ENCODE data around the gene ALDH1B1.

ALDH1B1 gene

DNA sequence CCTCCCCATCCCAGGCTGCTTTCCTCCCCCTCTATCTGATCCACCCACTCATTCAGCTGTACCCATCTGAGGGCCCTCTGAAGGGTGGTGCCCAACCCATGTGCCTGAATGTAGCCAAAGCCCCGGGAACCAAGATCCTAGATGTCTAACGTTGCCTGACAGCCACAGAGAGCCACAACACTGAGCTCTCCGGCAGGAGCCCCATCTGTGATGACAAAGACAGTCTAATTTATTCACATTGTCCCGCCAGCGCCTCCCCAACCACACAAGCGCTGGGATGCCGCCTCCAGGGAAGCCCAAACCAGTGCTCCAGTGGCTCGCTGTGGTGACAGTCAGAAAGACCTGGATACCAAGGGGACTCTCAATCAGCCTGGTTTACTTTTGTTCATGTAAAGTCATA, 23.4 kb downstream of the ALDH1B1 start:
- TF ChIP-seq, protein P1, sequence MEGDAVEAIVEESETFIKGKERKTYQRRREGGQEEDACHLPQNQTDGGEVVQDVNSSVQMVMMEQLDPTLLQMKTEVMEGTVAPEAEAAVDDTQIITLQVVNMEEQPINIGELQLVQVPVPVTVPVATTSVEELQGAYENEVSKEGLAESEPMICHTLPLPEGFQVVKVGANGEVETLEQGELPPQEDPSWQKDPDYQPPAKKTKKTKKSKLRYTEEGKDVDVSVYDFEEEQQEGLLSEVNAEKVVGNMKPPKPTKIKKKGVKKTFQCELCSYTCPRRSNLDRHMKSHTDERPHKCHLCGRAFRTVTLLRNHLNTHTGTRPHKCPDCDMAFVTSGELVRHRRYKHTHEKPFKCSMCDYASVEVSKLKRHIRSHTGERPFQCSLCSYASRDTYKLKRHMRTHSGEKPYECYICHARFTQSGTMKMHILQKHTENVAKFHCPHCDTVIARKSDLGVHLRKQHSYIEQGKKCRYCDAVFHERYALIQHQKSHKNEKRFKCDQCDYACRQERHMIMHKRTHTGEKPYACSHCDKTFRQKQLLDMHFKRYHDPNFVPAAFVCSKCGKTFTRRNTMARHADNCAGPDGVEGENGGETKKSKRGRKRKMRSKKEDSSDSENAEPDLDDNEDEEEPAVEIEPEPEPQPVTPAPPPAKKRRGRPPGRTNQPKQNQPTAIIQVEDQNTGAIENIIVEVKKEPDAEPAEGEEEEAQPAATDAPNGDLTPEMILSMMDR (IDR thresholded peaks at IDR 0.05; ENCODE audit: poor library complexity, severe bottlenecking) = no peak
- Histone ChIP-seq H3K9me3 (ENCODE audit: severe bottlenecking) (no peaks in the 10 kb centered on the region), H3K27ac (ENCODE audit: poor library complexity, severe bottlenecking) (no peak overlapping the region), H3K36me3 (ENCODE audit: low read depth) (no peaks in the 10 kb centered on the region), H3K27me3 (ENCODE audit: insufficient read depth, poor library complexity, severe bottlenecking) (no peaks in the 10 kb centered on the region), H3K4me3 (ENCODE audit: severe bottlenecking) (no peak overlapping the region), H3K4me1 (ENCODE audit: insufficient read depth, poor library complexity, severe bottlenecking) (no peaks in the 10 kb centered on the region)
- ATAC-seq (ENCODE audit: low read depth) (no peak), DNase-seq (ENCODE audit: low spot score) (no peak)

DNA sequence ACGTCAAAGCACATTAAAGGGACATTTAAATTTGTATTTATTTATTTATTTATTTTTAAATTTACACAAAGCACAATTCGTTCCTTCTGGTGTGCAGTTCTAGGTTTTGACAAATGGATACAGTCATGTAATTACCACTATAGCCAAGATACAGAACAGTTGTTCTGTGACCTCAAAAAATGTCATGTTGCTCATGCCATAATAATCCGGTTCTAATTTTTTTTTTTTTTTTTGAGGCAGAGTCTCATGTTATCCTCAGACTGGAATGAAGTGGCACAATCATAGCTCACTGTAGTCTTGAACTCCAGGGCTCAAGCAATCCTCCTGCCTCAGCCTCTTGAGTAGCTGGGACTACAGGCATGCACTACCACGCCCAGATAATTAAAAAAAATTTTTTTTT, 24.0 kb downstream of the ALDH1B1 start:
- Histone ChIP-seq H3K4me3 (ENCODE audit: severe bottlenecking) (no peak overlapping the region), H3K9me3 (ENCODE audit: severe bottlenecking) (no peaks in the 10 kb centered on the region), H3K36me3 (ENCODE audit: low read depth) (no peaks in the 10 kb centered on the region), H3K4me1 (ENCODE audit: insufficient read depth, poor library complexity, severe bottlenecking) (no peaks in the 10 kb centered on the region), H3K27me3 (ENCODE audit: insufficient read depth, poor library complexity, severe bottlenecking) (no peaks in the 10 kb centered on the region), H3K27ac (ENCODE audit: poor library complexity, severe bottlenecking) (no peak overlapping the region)
- TF ChIP-seq, protein P1 (IDR thresholded peaks at IDR 0.05; ENCODE audit: poor library complexity, severe bottlenecking) = no peak
- ATAC-seq (ENCODE audit: low read depth) = no peak
- DNase-seq (ENCODE audit: low spot score) = no peak

DNA sequence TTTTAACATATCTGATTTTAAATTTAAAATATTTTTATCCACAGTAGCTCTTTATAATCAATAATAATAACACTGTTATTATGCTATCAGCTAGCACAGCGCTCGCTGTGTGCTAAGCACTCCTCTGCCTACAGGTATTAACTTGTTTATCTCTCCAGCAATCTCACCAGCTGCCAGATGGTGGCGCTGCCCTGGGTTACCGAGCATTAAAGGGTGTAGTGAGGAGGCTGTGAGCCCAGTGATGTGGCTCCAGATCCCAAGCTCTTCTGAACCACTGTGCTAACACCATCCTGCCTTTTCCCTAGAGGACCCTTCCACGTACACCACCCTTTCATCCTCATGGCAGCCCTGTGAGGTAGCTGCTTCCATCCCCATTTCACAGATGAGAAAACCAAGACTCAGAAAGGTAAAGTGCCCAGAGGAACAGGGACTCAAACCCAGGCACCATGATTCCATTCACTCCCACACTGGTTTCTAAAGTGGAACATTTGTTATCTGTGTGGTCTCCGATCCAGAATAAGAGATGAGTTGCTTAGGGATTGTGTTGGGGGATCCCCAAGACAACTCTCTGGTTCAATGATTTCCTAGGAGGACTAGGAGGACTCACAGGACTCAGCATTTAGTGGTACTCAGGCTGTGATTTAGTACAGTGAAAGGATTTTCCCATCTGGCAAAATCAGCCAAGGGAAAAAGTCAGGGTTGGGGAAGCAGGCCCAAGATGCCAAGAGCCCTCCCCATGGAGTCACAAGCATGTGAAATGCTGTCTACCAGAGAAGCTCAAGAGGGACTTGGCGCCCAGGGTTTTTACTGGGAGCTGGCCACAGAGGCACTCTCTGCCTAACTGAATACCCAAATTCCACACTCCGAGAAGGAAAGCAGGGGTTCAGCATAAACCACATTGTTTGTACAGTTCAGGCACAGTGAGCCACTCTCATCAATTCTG, 24.8 kb downstream of the ALDH1B1 start:
- Histone ChIP-seq H3K9me3 (ENCODE audit: severe bottlenecking) (no peaks in the 10 kb centered on the region), H3K27ac (ENCODE audit: poor library complexity, severe bottlenecking) (no peak overlapping the region), H3K36me3 (ENCODE audit: low read depth) (no peaks in the 10 kb centered on the region), H3K27me3 (ENCODE audit: insufficient read depth, poor library complexity, severe bottlenecking) (peaks cover 4% of the 10 kb centered on the region), H3K4me1 (ENCODE audit: insufficient read depth, poor library complexity, severe bottlenecking) (no peaks in the 10 kb centered on the region), H3K4me3 (ENCODE audit: severe bottlenecking) (no peak overlapping the region)
- DNase-seq (ENCODE audit: low spot score) (no peak), ATAC-seq (ENCODE audit: low read depth) (no peak; the same call in 2 of the 3 replicates)
- TF ChIP-seq, protein P1 (IDR thresholded peaks at IDR 0.05; ENCODE audit: poor library complexity, severe bottlenecking) = peak; percentile 36

DNA sequence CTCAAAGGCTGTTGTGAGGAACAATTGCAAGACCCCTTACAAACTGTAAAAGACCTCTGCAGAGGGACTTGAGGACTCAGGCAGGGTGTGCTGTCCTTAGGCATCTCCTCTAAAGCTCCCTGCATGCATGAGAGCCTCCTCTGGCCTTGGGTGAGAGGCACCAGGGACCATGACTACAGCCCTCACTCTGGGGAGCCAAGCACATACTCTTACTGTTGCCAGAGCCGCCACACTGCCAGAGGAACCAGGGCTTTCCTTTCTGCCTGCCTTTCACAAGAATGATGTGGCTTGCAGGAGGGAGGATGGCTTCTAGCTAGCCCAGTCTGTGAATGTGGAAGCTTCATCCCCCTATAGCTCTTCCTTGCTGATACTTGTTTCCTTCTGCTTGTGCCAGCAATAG, 25.9 kb downstream of the ALDH1B1 start:
- H3K27ac ChIP-seq (ENCODE audit: poor library complexity, severe bottlenecking) = no peak overlapping the region
- H3K4me3 ChIP-seq (ENCODE audit: severe bottlenecking) = no peak overlapping the region
- no peaks in the 10 kb centered on the region for H3K9me3 ChIP-seq (ENCODE audit: severe bottlenecking)
- TF ChIP-seq, protein P1 (IDR thresholded peaks at IDR 0.05; ENCODE audit: poor library complexity, severe bottlenecking) = no peak
- peaks cover 12% of the 10 kb centered on the region for H3K27me3 ChIP-seq (ENCODE audit: insufficient read depth, poor library complexity, severe bottlenecking)
- DNase-seq (ENCODE audit: low spot score) (no peak), ATAC-seq (ENCODE audit: low read depth) (no peak)
- no peaks in the 10 kb centered on the region for H3K36me3 ChIP-seq (ENCODE audit: low read depth)
- no peaks in the 10 kb centered on the region for H3K4me1 ChIP-seq (ENCODE audit: insufficient read depth, poor library complexity, severe bottlenecking)

DNA sequence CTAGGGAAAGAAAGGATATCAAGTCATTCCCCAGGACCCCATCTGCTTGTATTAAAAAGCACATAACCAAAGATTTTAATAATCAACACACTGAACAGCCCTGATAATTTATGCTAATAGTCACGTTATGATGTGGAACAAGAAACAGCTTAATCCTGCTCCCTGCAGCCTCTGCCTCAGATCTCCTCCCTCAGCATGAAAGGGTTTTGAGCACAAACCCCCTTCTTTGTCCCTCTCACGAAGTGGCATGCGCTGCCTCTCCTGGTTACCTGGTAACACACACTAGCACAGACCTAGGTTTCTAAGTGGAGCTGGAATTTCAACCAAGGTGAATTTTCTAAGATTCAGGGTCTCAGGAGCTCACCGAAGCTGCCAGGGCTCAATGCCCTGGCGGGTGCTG, 26.7 kb downstream of the ALDH1B1 start:
- no peak for ATAC-seq (ENCODE audit: low read depth)
- H3K27me3 ChIP-seq (ENCODE audit: insufficient read depth, poor library complexity, severe bottlenecking) = peaks cover 16% of the 10 kb centered on the region
- DNase-seq (ENCODE audit: low spot score) = no peak

More for the DNA sequence above, 26.7 kb downstream of the ALDH1B1 start:
- Histone ChIP-seq H3K36me3 (ENCODE audit: low read depth) (no peaks in the 10 kb centered on the region), H3K27ac (ENCODE audit: poor library complexity, severe bottlenecking) (no peak overlapping the region), H3K4me1 (ENCODE audit: insufficient read depth, poor library complexity, severe bottlenecking) (no peaks in the 10 kb centered on the region), H3K4me3 (ENCODE audit: severe bottlenecking) (no peak overlapping the region), H3K9me3 (ENCODE audit: severe bottlenecking) (no peaks in the 10 kb centered on the region)
- TF ChIP-seq, protein P1 (IDR thresholded peaks at IDR 0.05; ENCODE audit: poor library complexity, severe bottlenecking) = no peak
